ENCODE measurements around the gene ZNF497.

The ZNF497 gene

DNA sequence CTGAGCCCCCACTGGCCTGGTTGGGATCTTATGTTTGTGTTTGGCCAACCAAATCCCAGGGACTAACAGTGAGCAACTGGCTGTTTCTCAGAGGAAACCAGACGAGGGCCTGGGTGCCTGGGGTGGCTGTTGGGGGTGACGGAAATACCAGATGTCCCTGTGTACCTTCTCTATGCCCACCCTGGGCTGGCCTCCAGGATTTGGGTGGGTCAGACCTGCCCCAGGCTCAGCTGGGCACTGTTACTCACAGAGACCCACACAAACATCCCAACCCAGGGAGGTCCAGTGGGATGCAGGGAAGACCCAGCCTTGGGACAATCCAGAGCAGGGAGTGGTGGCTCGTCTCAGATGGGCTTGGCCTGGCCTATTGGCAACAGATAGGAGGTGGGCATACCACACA, 26.9 kb downstream of the ZNF497 start:
- TF ChIP-seq, protein P1, sequence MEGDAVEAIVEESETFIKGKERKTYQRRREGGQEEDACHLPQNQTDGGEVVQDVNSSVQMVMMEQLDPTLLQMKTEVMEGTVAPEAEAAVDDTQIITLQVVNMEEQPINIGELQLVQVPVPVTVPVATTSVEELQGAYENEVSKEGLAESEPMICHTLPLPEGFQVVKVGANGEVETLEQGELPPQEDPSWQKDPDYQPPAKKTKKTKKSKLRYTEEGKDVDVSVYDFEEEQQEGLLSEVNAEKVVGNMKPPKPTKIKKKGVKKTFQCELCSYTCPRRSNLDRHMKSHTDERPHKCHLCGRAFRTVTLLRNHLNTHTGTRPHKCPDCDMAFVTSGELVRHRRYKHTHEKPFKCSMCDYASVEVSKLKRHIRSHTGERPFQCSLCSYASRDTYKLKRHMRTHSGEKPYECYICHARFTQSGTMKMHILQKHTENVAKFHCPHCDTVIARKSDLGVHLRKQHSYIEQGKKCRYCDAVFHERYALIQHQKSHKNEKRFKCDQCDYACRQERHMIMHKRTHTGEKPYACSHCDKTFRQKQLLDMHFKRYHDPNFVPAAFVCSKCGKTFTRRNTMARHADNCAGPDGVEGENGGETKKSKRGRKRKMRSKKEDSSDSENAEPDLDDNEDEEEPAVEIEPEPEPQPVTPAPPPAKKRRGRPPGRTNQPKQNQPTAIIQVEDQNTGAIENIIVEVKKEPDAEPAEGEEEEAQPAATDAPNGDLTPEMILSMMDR (IDR thresholded peaks at IDR 0.05; ENCODE audit: borderline replicate concordance, insufficient read depth, low read depth, low read length): no peak
- no peak overlapping the region for H3K4me3 ChIP-seq (ENCODE audit: low read depth, low read length)

DNA sequence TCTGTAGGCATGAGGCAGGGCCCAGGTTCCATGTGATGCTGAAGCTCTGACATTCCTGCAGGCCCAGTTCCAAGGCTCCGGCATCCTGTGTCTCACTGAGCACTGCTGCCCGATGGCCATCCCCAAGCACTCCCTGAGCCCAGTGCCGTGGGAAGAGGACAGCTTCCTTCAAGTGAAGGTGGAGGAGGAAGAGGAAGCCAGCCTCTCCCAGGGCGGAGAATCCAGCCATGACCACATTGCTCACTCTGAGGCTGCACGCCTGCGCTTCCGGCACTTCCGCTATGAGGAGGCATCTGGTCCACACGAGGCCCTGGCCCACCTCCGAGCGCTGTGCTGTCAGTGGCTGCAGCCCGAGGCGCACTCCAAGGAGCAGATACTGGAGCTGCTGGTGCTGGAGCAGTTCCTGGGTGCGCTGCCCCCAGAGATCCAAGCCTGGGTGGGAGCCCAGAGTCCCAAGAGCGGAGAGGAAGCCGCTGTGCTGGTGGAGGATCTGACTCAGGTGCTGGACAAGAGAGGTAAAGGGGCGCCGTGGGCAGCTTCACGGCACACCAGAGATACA, 27.8 kb downstream of the ZNF497 start:
- no peak overlapping the region for H3K4me3 ChIP-seq (ENCODE audit: low read depth, low read length)
- TF ChIP-seq, protein P1 (IDR thresholded peaks at IDR 0.05; ENCODE audit: borderline replicate concordance, insufficient read depth, low read depth, low read length): no peak

DNA sequence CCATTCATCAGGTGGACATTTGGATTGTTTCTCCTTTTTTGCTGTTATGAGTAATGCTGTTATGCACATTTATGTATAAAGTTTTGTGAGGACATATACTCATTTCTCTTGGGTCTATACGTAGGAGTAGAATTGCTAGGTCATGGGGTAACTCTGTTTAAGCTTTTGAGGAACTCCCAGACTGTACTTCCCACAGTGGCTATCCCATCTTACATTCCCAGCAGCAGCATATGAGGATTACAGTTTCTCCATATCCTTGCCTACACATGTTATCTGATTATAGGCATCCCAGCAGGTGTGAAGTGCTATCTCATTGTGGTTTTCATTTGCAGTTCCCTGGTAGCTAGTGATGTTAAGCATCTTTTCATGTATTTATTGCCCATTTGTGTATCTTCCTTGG, 29.9 kb downstream of the ZNF497 start:
- TF ChIP-seq, protein P1 (IDR thresholded peaks at IDR 0.05; ENCODE audit: borderline replicate concordance, insufficient read depth, low read depth, low read length): no peak
- H3K4me3 ChIP-seq (ENCODE audit: low read depth, low read length): no peak overlapping the region

DNA sequence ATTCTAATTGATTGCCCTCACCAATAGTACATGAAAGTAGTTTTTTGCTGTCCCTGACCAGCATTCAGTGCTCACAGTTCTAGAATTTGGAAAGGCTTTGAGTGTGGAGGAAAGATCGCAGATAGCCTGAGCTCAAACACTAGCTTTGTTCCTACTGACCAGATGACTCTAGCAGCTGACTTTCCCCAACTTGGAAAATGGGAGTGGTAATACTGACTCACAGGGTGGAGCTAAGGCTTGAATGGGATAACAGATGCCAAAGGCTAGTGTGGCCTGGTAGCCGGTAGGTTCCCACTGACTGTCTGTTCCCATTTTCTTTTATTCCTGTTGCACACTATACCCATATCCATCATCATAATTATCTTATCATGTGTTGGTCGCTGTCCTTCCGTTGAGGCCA, 32.1 kb downstream of the ZNF497 start:
- TF ChIP-seq, protein P1 (IDR thresholded peaks at IDR 0.05; ENCODE audit: borderline replicate concordance, insufficient read depth, low read depth, low read length): no peak
- H3K4me3 ChIP-seq (ENCODE audit: low read depth, low read length): no peak overlapping the region

DNA sequence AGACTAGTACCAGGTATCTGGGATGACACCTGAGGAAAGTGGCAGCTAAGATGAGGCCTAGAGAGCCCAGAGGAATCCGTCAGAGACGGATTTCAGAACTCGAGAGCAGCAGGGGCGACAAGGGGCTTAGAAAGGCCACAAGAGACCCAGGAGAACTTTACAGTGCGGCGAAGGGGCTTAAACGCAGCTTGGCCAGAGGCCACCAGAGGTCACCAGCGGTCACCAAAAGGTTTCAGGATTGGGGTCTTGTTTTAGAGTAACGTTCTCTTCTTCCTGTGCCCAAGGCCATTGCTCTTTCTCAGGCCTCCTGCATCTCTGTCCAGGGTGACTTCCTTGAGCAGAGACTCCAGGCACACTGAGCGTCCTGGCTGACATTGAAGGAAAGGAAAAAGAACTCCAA, 33.6 kb downstream of the ZNF497 start:
- TF ChIP-seq, protein P1 (IDR thresholded peaks at IDR 0.05; ENCODE audit: borderline replicate concordance, insufficient read depth, low read depth, low read length): peak; percentile 50
- H3K4me3 ChIP-seq (ENCODE audit: low read depth, low read length): no peak overlapping the region

DNA sequence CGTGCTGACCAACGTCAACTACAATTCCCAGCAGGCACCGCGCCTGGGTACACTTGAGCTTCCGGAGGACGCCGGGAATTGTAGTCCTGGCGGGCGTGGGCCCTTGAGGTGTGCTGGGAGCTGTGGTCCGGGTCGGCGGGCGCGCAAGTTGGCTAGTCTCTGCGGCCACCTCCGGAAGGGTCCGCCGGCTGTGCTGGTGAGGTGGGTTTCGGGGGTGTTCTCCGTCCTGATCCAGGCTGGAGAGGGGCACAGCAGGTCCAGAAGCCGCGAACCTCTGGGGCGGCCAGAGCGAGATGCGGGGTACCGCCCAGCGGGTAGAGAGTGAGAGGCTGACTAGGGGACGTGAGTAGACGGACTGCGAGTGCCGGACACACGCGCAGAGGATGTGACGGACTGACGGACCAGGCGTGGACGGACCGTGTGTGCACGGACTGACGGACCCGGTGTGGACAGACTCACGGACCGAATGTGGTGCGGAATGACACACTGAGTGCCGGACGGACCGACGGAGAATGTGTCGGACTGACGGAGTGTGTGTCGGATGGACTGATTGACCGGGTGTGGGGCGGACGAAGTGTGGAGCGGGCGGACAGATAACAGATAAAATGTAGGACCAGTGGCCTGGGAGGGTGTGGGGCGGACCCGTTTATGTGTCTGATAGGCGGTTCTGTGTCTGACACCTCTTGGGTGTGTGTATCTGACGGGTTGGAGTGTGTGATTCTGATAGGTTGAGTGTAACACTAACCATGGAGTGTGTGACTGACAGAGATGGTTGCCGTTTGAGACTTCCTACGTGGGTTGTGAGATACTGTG, 35.4 kb downstream of the ZNF497 start, which contains the start of gene ZSCAN22:
Gene ZSCAN22 (plus strand): TSS at position 81 of the 813 bp plus-strand sequence. CDS start 7,809 bp downstream, outside the sequence.
- H3K4me3 ChIP-seq (ENCODE audit: low read depth, low read length): peak within 1 kb of the TSS; percentile 71
- TF ChIP-seq, protein P1 (IDR thresholded peaks at IDR 0.05; ENCODE audit: borderline replicate concordance, insufficient read depth, low read depth, low read length): no peak

DNA sequence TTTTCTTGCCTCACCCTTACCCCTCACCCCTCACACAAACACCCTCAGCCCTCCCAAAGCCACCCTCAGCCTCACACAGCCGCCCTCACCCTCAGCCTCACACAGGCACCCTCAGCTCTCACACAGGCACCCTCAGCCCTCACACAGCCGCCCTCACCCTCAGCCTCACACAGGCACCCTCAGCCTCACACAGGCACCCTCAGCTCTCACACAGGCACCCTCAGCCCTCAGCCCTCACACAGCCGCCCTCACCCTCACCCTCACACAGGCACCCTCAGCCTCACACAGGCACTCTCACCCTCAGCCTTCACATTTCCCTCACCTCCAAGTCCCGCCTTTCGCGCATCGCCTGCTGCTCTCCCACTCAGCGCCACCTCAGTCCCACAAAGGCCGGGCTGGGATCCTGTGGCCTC, 36.0 kb downstream of the ZNF497 start:
- TF ChIP-seq, protein P1 (IDR thresholded peaks at IDR 0.05; ENCODE audit: borderline replicate concordance, insufficient read depth, low read depth, low read length): no peak
- H3K4me3 ChIP-seq (ENCODE audit: low read depth, low read length): peak overlapping the region; percentile 71

Data from GM12875 (cell line).